D721Med (cell line): ENCODE measurements around the gene SHB.
"Not testable (repeated sequence)": the region's sequence is repeated elsewhere in the genome, so short reads cannot be mapped to it uniquely, and the experiment has no call there.

Experiments used
- DNase-seq: peaks from one replicate; pipeline ENCODE4 v3.0.0; 2011; ENCODE audit warnings: low spot score; ENCODE audit not compliant: insufficient read length
- FAIRE-seq: peaks from 2 replicates; lab custom pipeline; 2011; peaks lifted over from hg19 to GRCh38; lab: Jason Lieb, UNC
- TF ChIP-seq, protein P1 (sequence below): IDR thresholded peaks from 2 replicates; pipeline ENCODE4 v1.5.1; 2012; ENCODE audit warnings: mild to moderate bottlenecking, control low read depth; ENCODE audit not compliant: insufficient read depth; ENCODE audit errors: missing control alignments

Gene SHB

DNA sequence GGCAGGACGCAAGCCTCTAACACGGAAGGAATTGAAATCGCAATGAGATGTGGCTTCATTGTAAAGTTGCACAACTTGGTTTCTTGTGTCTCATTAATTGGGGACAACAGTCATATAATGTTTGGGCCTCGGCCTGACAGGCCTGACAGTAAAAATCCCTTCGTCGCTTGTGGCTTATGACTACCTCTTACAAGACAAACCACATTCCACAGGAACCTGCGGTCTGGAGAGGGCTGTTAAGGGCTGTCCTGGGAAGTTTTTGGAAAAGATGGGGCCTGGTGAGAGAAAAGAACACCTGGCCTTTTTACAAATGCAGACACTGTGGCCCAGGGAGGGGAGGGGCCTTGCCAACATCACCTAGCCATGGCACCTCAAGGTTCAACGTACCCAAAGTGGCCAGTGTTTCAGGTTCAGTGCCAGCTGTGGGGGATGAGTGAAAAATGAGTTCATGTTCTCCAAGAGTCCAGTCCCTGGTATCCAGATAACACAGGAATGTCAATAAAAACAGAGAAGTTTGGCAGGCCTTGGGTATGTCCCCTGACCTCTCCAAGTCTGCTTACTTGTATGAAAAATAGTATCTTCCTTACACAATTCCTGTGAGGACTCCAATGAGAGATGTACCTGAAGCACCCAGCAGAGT is 22.2 kb downstream of the SHB start:
- TF ChIP-seq, protein P1, sequence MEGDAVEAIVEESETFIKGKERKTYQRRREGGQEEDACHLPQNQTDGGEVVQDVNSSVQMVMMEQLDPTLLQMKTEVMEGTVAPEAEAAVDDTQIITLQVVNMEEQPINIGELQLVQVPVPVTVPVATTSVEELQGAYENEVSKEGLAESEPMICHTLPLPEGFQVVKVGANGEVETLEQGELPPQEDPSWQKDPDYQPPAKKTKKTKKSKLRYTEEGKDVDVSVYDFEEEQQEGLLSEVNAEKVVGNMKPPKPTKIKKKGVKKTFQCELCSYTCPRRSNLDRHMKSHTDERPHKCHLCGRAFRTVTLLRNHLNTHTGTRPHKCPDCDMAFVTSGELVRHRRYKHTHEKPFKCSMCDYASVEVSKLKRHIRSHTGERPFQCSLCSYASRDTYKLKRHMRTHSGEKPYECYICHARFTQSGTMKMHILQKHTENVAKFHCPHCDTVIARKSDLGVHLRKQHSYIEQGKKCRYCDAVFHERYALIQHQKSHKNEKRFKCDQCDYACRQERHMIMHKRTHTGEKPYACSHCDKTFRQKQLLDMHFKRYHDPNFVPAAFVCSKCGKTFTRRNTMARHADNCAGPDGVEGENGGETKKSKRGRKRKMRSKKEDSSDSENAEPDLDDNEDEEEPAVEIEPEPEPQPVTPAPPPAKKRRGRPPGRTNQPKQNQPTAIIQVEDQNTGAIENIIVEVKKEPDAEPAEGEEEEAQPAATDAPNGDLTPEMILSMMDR: no peak
- DNase-seq (no peak), FAIRE-seq (no peak)

DNA sequence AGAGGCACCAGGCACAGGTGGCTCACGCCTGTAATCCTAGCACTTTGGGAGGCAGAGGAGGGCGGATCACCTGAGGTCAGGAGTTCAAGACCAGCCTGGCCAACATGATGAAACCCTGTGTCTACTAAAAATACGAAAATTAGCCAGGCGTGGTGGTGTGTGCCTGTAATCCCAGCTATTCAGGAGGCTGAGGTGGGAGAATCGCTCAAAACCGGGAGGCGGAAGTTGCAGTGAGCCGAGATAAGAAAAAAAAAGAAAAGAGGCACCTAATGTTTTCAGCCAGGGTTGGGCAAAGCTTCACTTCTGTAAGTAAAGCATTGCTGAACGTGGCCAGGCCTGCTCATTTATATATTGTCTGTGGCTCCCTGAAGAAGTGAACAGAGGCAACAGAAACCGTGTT is 23.1 kb downstream of the SHB start:
- not testable (repeated sequence) for DNase-seq, FAIRE-seq

DNA sequence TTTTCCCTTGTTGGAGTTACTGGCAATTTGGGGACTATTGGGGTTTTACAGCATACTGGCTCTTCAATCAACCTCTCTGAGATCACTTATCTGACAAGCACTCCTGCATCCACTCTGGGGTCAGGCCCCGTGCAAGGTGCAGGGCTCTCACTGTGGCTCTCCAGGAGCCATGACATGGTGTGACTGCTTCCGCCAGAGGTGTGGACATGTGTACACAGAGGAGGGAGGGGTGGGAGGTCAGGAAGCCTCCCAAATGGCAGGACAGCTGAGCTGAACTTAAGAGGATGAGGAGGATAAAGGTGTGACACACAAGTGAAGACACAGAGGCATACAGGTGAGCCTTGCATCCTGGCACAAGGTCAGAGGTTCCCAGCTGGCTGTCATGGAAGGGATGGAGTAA is 24.3 kb downstream of the SHB start:
- TF ChIP-seq, protein P1: no peak

DNA sequence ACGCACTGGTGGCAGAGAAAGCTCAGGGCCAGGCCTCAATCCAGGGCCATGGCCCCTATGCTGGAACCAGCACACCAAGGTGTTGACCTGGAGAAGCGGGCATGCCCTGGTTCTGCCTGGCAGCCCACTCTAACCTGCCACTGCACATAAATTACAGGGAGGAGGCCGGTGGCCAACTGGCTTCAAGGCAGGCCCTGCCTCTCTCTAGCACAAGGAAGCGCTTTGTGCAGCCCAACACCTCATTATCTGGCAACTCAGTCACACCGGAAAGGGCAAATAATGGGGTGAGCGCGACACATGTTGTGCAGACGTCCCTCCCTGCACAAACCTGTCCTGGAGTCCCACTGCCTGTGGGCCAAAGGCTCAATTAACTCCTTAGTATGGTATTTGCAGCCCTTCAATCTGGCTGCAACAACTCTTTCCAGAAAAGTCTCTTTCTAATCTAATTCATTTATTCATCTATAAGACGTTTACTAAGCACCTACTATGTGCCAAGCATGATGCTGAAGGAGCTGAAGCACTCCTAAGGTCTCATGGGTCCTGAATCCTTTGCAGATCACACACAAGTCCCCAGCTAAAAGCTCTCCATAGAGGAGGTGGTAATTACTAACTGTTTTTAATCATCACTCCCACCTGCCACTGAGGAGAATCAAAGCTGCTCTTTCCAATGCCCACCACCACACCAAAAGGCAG is 24.9 kb downstream of the SHB start:
- FAIRE-seq: no peak
- TF ChIP-seq, protein P1: no peak

More for the DNA sequence above, 24.3 kb downstream of the SHB start:
- FAIRE-seq: no peak
- DNase-seq: no peak

DNA sequence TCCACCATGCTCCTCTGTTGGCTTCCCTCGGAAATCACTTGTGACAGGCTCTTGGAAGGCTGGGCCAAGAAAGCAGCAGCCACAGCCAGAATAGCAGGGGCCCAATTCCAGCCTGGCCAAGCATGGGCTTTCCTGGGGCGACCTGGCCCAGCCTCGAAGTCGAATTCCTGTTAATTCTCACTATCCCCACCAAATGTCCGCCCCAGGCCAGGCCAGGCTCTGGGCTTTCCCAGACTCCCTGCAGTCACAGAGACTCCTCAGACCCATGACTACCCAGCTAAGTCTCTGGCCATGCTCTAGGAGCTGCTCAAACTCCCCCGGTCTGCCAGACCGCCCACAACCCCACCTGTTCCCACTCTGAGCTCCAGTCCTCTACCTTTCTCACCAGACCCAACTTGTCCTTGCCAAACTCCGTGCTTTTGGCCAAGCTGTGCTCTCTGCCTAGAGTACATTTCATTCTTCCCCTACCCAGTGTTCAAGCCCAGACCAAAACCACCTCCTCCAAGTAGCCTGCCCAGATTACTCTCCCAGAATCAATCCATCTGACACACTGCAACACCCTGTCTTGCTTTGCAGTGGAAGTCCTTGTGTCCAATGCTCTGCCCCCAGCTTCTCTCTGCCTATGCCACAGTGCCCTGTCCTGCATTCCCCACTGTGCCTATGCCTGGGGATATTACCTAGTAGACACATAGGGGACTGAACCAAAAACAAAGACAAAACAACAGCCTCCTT is 26.2 kb downstream of the SHB start:
- FAIRE-seq: no peak
- TF ChIP-seq, protein P1: no peak
- DNase-seq: no peak

More for the DNA sequence above, 24.9 kb downstream of the SHB start:
- DNase-seq: no peak

DNA sequence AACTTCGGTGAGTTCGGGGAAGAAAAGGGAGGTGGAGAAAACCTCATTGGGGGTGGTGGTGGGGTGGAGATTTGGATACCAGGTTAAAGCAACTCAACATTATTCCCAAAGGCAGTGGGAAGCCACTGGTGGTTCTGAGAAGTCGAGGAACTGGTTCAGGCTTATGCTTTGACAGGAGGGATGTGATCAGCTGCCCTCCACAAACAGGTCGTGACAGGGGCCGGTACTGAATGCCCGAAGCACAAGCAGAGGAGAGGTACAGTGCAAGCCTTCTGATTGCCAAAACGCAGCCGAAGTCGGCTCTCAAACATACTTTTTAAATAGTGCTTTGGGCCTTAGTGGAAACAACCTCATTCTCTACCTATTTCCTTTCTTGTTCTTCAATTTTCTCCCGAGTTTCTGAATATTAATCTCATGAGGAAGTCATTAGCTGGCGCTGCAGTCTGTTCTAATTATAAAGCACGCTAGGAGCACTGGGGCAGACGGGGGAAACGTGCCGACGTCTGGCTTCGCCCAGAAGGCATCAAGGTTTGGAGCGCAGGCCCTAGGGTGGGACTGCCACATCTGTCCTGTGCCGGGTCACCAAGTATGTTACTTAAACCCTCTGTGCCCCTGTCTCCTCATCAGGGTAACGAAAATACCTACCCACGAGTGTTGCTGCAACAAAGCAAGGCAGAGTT is 27.3 kb downstream of the SHB start:
- no peak for FAIRE-seq
- DNase-seq: no peak
- TF ChIP-seq, protein P1: no peak

DNA sequence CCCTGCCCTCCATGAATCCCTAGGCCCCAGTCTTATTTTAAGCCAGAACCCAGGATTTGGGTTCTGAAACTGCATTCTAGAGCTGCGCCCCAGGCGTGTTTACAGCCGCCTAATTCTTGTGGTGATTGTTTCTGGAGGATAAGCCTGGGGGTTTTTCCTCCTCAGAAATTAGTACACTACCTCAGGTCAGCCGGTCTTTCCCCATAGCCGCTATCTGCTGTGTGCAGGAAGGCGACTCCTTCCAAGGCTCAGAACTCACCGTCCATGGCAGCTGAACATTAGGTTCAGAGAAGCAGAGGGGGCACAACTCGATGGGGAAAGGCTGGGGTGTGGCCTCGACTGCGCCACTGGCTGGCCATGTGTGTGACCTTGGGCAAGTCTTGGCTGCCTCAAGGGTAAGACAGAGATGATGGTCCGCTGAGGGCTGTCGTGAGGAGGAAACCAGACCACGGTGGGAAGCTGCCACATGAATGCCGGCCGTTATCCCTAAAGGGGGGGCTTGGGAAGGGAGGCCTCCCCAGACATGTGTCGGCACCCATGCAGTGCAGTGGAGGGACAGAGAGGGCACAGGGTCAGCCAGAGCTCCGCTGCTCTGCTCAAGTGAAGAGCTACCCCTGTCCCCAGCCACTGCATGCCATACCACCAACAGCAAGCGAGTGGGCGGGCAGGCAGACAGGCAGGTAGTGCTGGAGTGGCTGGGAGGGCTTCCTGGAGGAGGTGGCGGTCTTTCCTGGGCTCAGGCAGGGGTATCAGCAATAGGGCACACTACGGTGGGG is 28.9 kb downstream of the SHB start:
- no peak for DNase-seq
- TF ChIP-seq, protein P1: no peak
- FAIRE-seq: no peak
